ENCODE data around the gene OAS3. TPM values are rescaled to one million over a fixed set of nuclear protein-coding genes. Genes with fewer than 3 reads are reported as not detected.

The OAS3 gene
- total and polyA plus RNA-seq, 9 of the 15 experiments (the other 6 are each of a cell fraction or from before 2014, with no cell fraction given): 0.21 to 2.0 (median 0.83) TPM

GRCh38 chr12:113010701-113011100 lies 72.4 kb downstream of the OAS3 start (continued):
- no peak for TF ChIP-seq ZNF696 (CRISPR knock-in tag; conservative IDR thresholded peaks at IDR 0.05)

DNA sequence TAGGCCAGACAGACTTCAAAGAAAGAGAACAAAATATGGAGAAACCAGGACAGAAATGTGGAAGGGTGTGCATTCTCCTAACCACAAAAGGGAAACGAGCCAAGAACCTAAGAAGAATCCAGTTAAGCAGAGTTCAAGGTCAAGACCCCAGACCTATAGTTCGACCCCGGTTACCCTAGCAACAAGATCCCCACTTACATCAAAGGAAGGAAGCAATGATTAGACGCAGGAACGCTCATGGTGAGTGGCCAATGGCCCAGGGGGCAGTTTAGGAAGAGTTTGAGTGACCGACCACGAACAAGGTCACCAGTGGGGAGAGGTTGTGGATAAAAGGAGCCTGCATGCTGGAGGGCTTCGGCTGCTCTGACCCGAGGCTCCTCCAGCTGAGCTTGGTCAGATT lies 76.3 kb downstream of the OAS3 start:
- BruUV-seq (replicated peaks): no TSS peak
- intact Hi-C loops (cut with micrococcal nuclease): no loop called here

More for the DNA sequence above, 76.3 kb downstream of the OAS3 start:
- Histone ChIP-seq H3K4me3 (no peak overlapping the region), H2AFZ (ENCODE audit: low read depth, low read length) (no peak overlapping the region), H3K9me3 (replicated peaks; ENCODE audit: control insufficient read depth, insufficient read depth, low read depth, low read length) (no peaks in the 10 kb centered on the region), H3K4me1 (replicated peaks in 1 of 2; ENCODE audit: control insufficient read depth in 2 of 2, insufficient read depth in 2 of 2, low read length in 2 of 2) (no peaks in the 10 kb centered on the region), H4K20me1 (replicated peaks; ENCODE audit: control insufficient read depth, insufficient read depth, low read length) (no peaks in the 10 kb centered on the region; the same call in 1 of the 2 replicates), H3K79me2 (ENCODE audit: control insufficient read depth, insufficient read depth, low read length) (no peaks in the 10 kb centered on the region), H3K4me2 (ENCODE audit: insufficient read depth, low read length) (no peak overlapping the region), H3K36me3 (ENCODE audit: control insufficient read depth, insufficient read depth, low read length) (no peaks in the 10 kb centered on the region), H3K9ac (ENCODE audit: insufficient read depth in 1 of 2, low read depth in 2 of 2, low read length in 2 of 2) (no peak overlapping the region), H3K27ac (ENCODE audit: extremely low read depth, low read depth, low read length) (no peak overlapping the region), H3K9me1 (ENCODE audit: control insufficient read depth, insufficient read depth, low read length) (no peaks in the 10 kb centered on the region), H3K27me3 (ENCODE audit: control insufficient read depth in 2 of 2, insufficient read depth in 2 of 2, low read length in 2 of 2) (peaks cover 3 to 35% of the 10 kb centered on the region in 2 experiments; a peak in 3 of 5 replicates)
- no peak for FAIRE-seq
- ATAC-seq: no peak
- TF ChIP-seq TARDBP (IDR thresholded peaks at IDR 0.05) (no peak), ATF1 (CRISPR knock-in tag; IDR thresholded peaks at IDR 0.05) (no peak), ATF1 (tag; IDR thresholded peaks at IDR 0.05) (no peak), TBP (optimal IDR thresholded peaks at IDR 0.05; ENCODE audit: low read depth, low read length) (no peak), NRF1 (conservative IDR thresholded peaks at IDR 0.05 in 1 of 2, IDR thresholded peaks at IDR 0.05 in 1 of 2) (no peak), STAT5A (IDR thresholded peaks at IDR 0.05; ENCODE audit: borderline replicate concordance, low read length) (no peak), ZNF639 (CRISPR knock-in tag; conservative IDR thresholded peaks at IDR 0.05 in 1 of 2, IDR thresholded peaks at IDR 0.05 in 1 of 2) (no peak), MTF1 (CRISPR knock-in tag; IDR thresholded peaks at IDR 0.05; ENCODE audit: borderline replicate concordance) (no peak)
- POLR2A ChIA-PET: no interaction called here
- in situ Hi-C loops (cut with MboI): no loop called here
- no peak for DNase-seq (ENCODE audit: extremely low read depth in 1 of 4, low spot score in 3 of 4)
- CTCF ChIA-PET (ENCODE audit: low intra/inter-chr PET ratio): no interaction called here
- 0% methylated on average over 9 of the region's 9 CpGs for WGBS (ENCODE audit: insufficient coverage, low coverage, missing lambda C conversion rate)
